GM12865 (cell line): Measurements from ENCODE around the gene EFTUD2.

Experiments used
- DNase-seq: peaks from one replicate; pipeline ENCODE4 v3.0.0; 2010; ENCODE audit warnings: low read depth
- H3K4me3 ChIP-seq: 2 replicates; pipeline ENCODE4 v1.5.1; 2011; ENCODE audit warnings: mild to moderate bottlenecking, low read depth, low read length, control low read depth
- TF ChIP-seq, protein P1 (sequence below): IDR thresholded peaks from 2 replicates; pipeline ENCODE4 v1.5.1; 2011; ENCODE audit warnings: low read length, control low read depth, low read depth, inconsistent platforms; ENCODE audit not compliant: insufficient read depth; ENCODE audit errors: missing control alignments

Gene EFTUD2

GRCh38 chr17:44898768-44899073, 524 bp downstream of the EFTUD2 start:
- TF ChIP-seq, protein P1, sequence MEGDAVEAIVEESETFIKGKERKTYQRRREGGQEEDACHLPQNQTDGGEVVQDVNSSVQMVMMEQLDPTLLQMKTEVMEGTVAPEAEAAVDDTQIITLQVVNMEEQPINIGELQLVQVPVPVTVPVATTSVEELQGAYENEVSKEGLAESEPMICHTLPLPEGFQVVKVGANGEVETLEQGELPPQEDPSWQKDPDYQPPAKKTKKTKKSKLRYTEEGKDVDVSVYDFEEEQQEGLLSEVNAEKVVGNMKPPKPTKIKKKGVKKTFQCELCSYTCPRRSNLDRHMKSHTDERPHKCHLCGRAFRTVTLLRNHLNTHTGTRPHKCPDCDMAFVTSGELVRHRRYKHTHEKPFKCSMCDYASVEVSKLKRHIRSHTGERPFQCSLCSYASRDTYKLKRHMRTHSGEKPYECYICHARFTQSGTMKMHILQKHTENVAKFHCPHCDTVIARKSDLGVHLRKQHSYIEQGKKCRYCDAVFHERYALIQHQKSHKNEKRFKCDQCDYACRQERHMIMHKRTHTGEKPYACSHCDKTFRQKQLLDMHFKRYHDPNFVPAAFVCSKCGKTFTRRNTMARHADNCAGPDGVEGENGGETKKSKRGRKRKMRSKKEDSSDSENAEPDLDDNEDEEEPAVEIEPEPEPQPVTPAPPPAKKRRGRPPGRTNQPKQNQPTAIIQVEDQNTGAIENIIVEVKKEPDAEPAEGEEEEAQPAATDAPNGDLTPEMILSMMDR, result no peak
- peak overlapping the region; percentile 62 for H3K4me3 ChIP-seq
- peak; percentile 61 for DNase-seq

DNA sequence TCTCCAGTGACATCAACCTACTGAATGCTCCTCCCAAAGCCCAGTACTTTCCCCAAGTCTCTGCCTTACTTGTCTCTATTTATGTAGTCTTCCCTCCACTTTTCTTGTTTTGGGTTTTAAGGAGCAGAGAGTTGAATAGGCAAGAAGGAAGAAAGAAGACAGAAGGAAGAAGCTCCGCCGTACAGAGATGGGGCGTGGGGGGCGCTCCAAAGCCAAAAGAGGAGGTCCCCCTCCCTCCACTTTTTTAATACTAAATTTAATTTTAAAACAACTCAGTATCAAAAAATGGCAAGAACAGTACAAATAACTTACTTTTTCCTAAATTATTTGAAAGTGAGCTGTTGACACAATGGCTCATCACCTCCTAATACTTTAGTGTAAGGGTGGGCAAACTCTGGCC, 4.6 kb downstream of the EFTUD2 start:
- no peak overlapping the region for H3K4me3 ChIP-seq
- TF ChIP-seq, protein P1, result no peak
- DNase-seq, result no peak

DNA sequence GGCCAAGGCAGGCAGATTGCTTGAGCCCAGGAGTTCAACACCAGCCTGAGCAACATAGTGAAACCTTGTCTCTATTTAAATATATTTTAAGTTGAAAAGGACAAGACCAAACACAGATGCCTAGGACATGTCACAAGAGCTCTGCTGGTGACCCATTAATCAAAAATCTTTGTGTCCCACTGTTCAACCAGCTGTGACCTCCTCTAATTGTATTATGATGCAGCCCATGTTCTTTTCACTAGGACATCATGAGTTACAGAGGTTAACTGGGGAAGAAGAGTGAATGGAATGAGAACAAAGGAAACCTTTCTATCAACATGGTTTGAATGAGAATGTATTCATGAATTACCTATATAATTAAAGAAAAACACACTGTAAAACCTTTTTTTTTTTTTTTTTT, 7.0 kb downstream of the EFTUD2 start:
- TF ChIP-seq, protein P1, result no peak
- no peak overlapping the region for H3K4me3 ChIP-seq
- DNase-seq, result no peak

DNA sequence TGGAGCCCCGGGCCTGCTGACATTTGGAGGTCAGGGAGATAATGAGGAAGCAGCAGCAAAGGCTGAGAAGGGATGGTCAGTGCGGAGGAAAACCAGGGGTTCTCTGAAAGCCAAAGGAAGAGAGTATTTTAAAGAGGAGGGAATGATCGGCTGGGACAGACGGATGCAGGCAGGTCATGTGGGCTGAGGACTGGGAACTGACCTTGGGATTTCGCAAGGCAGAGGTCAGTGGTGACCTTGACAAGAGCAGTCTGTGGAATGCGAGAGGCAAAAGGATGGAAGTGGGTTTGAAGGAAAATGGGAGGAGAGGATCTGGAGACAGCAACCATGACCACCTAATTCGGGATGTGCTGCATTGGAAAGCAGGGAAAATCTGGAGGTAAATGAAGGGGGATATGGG, 10.2 kb downstream of the EFTUD2 start:
- TF ChIP-seq, protein P1, result no peak
- H3K4me3 ChIP-seq, result no peak overlapping the region
- no peak for DNase-seq

DNA sequence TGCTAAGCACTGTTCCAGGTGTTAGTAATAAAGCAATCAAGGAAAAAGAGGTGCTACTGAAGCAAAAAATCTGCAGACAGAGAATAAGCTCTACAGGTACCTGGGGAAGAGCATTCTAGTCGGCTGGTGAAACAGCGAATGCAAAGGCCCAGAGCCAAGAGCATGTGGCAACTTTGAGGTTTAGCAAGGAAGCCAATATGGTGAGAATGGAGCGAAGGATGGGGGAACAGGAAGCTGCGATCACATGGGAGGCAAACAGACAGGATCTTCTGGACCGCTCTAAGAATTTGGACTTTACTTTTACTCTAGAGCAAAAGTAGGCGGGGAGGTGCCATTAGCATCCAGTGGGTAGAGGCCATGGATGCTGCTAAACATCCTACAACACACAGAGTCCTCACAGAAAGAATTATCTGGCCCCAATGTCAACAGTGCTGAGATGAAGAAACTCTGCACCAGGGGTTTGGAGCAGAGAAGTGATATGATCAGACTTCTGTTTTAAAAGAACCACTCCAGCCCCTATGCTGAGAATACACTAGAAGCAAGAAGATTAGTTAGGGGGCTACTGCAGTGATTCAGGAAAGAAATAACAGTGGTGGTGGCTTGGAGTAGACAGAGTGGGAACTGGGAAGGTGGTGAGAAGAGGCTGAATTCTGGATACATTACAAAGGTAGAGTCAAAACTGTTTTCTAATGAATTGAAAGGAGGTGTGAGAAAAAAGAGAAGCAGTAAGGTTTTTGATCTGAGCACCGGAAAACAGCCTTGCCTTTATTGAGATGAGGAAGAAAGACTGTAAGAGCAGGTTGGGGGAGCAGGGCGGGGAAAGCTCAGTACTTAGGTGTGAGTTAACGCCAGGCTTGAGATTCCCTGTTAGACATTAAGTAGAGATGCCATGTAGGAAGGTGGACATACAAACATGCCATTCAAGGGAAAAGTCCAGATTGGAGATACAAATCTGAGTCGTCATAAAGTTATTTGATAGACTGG, 11.0 kb downstream of the EFTUD2 start:
- H3K4me3 ChIP-seq, result no peak overlapping the region
- TF ChIP-seq, protein P1, result no peak
- DNase-seq, result no peak

- DNase-seq, result no peak
- no peak overlapping the region for H3K4me3 ChIP-seq
- TF ChIP-seq, protein P1, result no peak
Measured at GRCh38 chr17:44887016-44887415, 12.2 kb downstream of the EFTUD2 start.

- no peak overlapping the region for H3K4me3 ChIP-seq
- TF ChIP-seq, protein P1, result no peak
- no peak for DNase-seq
Measured at GRCh38 chr17:44884941-44885340, 14.3 kb downstream of the EFTUD2 start.
